ENCODE data around the gene PFKP. TPM values are rescaled to one million over a fixed set of nuclear protein-coding genes. Genes with fewer than 3 reads are reported as not detected.

The PFKP gene
- total and polyA plus RNA-seq, 2 experiments from 2014 or later, result 639 to 781 TPM

DNA sequence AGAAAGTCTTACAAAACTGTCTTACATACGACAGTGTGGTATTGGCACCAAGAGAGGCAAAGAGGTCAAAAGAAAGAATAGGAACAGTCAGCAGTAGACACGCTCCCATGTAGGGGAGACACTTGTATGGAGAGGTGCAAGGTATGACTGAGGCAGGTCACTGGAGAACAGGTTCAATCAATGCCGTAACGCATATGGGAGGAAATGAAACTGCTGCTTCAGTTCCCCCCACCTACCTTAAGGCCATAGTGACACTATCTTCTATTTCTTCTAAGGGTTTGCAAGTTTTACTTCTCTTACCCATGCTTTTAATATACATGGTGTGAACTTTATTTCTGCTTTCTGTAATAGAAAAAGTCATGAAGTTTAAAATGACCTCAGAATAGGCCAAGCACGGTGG lies 110.7 kb downstream of the PFKP start:
- H3K9me3 ChIP-seq (ENCODE audit: low read depth), result no peaks in the 10 kb centered on the region
- no peaks in the 10 kb centered on the region for H3K36me3 ChIP-seq
- H3K27ac ChIP-seq, result no peak overlapping the region
- no peaks in the 10 kb centered on the region for H3K4me1 ChIP-seq (ENCODE audit: low read depth)
- H3K27me3 ChIP-seq, result no peaks in the 10 kb centered on the region
- H3K4me3 ChIP-seq, result no peak overlapping the region
- DNase-seq (ENCODE audit: low read depth in 1 of 2, low spot score in 1 of 2), result no peak
- TF ChIP-seq, protein P1, sequence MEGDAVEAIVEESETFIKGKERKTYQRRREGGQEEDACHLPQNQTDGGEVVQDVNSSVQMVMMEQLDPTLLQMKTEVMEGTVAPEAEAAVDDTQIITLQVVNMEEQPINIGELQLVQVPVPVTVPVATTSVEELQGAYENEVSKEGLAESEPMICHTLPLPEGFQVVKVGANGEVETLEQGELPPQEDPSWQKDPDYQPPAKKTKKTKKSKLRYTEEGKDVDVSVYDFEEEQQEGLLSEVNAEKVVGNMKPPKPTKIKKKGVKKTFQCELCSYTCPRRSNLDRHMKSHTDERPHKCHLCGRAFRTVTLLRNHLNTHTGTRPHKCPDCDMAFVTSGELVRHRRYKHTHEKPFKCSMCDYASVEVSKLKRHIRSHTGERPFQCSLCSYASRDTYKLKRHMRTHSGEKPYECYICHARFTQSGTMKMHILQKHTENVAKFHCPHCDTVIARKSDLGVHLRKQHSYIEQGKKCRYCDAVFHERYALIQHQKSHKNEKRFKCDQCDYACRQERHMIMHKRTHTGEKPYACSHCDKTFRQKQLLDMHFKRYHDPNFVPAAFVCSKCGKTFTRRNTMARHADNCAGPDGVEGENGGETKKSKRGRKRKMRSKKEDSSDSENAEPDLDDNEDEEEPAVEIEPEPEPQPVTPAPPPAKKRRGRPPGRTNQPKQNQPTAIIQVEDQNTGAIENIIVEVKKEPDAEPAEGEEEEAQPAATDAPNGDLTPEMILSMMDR (IDR thresholded peaks at IDR 0.05; ENCODE audit: low read depth, low read length), result no peak

DNA sequence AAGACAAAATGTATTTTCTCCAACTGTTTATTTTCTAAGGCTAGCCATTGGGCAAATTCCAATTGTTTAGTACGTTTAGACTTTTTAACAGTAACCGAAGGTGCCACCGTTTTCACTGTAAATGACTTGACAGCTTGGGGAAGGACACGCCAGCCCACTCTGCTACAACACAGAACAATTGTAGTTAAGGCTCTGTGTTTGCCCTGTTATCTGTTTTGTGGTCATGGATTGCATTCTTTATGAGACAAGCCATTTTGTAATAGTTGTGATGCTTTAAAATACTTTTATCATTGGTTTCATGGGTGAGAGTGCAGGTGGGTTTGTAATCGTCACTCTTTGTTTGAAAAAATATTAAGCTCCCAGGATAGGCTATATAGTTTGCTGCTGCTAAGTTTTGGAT lies 111.8 kb downstream of the PFKP start:
- Histone ChIP-seq H3K36me3 (no peaks in the 10 kb centered on the region), H3K27me3 (no peaks in the 10 kb centered on the region), H3K27ac (no peak overlapping the region), H3K4me3 (no peak overlapping the region), H3K9me3 (ENCODE audit: low read depth) (no peaks in the 10 kb centered on the region), H3K4me1 (ENCODE audit: low read depth) (no peaks in the 10 kb centered on the region)
- TF ChIP-seq, protein P1 (IDR thresholded peaks at IDR 0.05; ENCODE audit: low read depth, low read length), result no peak
- DNase-seq (ENCODE audit: low read depth in 1 of 2, low spot score in 1 of 2), result peak in 1 of 2 donors; percentile 71

DNA sequence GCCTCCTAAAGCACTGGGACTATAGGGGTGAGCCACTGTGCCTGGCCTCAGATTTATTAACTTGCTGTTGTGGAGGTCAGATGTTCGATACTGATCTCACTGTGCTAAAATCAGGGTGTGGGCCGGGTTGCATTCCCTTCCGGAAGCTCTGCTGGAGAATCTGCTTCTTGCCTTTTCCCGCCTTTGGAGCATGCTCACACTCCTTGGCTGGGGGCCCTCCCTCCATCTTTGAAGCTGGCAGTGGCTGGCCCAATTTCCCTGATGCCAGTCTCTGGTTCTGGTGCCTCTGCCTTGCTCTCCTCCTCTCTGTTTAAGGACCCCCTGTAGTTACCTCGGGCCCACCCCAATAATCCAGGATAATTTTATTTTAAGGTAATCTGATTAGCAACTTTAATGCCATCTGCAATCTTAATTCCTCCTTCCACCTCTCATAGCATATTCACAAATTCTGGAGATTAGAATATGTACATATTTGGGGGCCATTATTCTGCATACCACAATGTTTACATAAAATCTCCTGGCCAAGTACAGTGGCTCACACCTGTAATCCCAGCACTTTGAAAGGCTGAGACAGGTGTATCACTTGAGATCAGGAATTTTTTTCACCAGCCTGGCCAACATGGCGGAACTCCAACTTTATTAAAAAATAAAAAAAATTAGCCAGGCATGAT lies 113.1 kb downstream of the PFKP start:
- Histone ChIP-seq H3K4me1 (ENCODE audit: low read depth) (no peaks in the 10 kb centered on the region), H3K36me3 (no peaks in the 10 kb centered on the region), H3K9me3 (ENCODE audit: low read depth) (no peaks in the 10 kb centered on the region), H3K27me3 (no peaks in the 10 kb centered on the region), H3K27ac (no peak overlapping the region), H3K4me3 (no peak overlapping the region)
- DNase-seq (ENCODE audit: low read depth in 1 of 2, low spot score in 1 of 2), result no peak
- TF ChIP-seq, protein P1 (IDR thresholded peaks at IDR 0.05; ENCODE audit: low read depth, low read length), result no peak

DNA sequence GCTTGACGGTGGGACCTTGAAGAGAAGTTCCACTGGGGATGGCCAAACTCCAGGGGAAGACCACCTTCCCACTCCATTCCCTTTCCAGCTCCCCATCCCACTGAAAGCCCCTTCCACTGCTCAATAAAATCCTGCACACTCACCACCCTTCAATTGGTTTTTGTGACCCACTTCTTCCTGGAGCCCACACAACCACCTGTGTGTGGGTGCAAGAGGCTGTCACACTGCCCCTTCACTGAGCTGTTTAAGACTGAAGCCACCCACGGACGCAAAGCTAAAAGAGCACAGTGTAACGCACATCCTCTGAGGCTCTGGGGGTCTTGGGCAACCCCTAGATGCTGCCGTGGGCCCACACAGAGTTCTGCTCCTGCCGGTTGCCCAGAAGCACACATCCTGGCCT lies 118.0 kb downstream of the PFKP start:
- H3K27ac ChIP-seq, result no peak overlapping the region
- TF ChIP-seq, protein P1 (IDR thresholded peaks at IDR 0.05; ENCODE audit: low read depth, low read length), result no peak
- DNase-seq (ENCODE audit: low read depth in 1 of 2, low spot score in 1 of 2), result no peak
- H3K36me3 ChIP-seq, result no peaks in the 10 kb centered on the region
- H3K4me1 ChIP-seq (ENCODE audit: low read depth), result no peaks in the 10 kb centered on the region
- no peak overlapping the region for H3K4me3 ChIP-seq
- no peaks in the 10 kb centered on the region for H3K9me3 ChIP-seq (ENCODE audit: low read depth)
- no peaks in the 10 kb centered on the region for H3K27me3 ChIP-seq

DNA sequence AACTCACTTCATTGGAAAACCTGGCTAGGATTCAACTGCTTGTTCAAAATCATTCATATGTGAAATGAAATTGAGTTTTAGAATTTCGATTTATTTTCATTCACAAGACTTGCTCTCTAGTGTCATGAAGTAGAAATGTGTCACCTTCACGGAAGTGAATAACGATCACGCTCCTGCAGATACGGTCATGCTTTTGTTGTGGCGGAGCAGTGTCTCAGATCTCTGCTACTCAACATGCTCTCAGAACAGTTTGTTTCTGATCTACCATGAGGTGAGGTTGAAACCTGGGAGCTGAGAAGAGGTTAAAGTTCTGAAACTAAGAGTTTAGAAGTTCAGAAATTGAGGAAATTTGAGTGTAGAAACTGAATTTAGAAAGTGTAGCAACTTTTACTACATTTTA lies 119.0 kb downstream of the PFKP start:
- no peaks in the 10 kb centered on the region for H3K27me3 ChIP-seq
- no peak overlapping the region for H3K4me3 ChIP-seq
- no peaks in the 10 kb centered on the region for H3K4me1 ChIP-seq (ENCODE audit: low read depth)
- H3K9me3 ChIP-seq (ENCODE audit: low read depth), result no peaks in the 10 kb centered on the region
- TF ChIP-seq, protein P1 (IDR thresholded peaks at IDR 0.05; ENCODE audit: low read depth, low read length), result no peak
- no peak overlapping the region for H3K27ac ChIP-seq
- no peak for DNase-seq (ENCODE audit: low read depth in 1 of 2, low spot score in 1 of 2)
- no peaks in the 10 kb centered on the region for H3K36me3 ChIP-seq

Other genes with a start within 250 kb of the PFKP start
- gene PITRM1, start 105.2 kb downstream of the PFKP start, total RNA-seq, result 54.3 and 59.3 TPM in 2 replicates
- 65.0 and 86.8 TPM in 2 replicates for gene PITRM1, start 105.2 kb downstream of the PFKP start, polyA plus RNA-seq

Measured in cardiac muscle cell (in vitro differentiated cells and primary cell).